Hematopoietic multipotent progenitor cell treated with erythropoietin and hydrocortisone succinate and interleukin-3 and kit ligand, for 6 days (in vitro differentiated cells): ENCODE data around the gene GSTT2.
"Not testable (repeated sequence)": the region's sequence is repeated elsewhere in the genome, so short reads cannot be mapped to it uniquely, and the experiment has no call there.

Experiments used
- DNase-seq: peaks from one replicate; pipeline ENCODE4 v3.0.0-alpha.2; 2015

Gene GSTT2

GRCh38 chr22:23974836-23975352 is 5.0 kb upstream of the GSTT2 start:
- not testable (repeated sequence) for DNase-seq

- not testable (repeated sequence) for DNase-seq
Measured at GRCh38 chr22:23977304-23977703, 2.6 kb upstream of the GSTT2 start.

GRCh38 chr22:23980567-23980966 is 633 bp downstream of the GSTT2 start:
- not testable (repeated sequence) for DNase-seq

- DNase-seq: peak; percentile 76
Measured at GRCh38 chr22:23984430-23984829, 4.5 kb downstream of the GSTT2 start.

- DNase-seq: not testable (repeated sequence)
Measured at GRCh38 chr22:23986089-23986488, 6.2 kb downstream of the GSTT2 start.

- DNase-seq: not testable (repeated sequence)
Measured at GRCh38 chr22:23986538-23987178, 6.7 kb downstream of the GSTT2 start.

GRCh38 chr22:23989583-23990244 is 9.8 kb downstream of the GSTT2 start:
- DNase-seq: not testable (repeated sequence)

GRCh38 chr22:23993080-23993479 is 13.1 kb downstream of the GSTT2 start:
- not testable (repeated sequence) for DNase-seq

GRCh38 chr22:23993581-23994177 is 13.7 kb downstream of the GSTT2 start:
- DNase-seq: peak; percentile 56

GRCh38 chr22:23997092-23997491 is 17.2 kb downstream of the GSTT2 start:
- no peak for DNase-seq

GRCh38 chr22:23999779-24000178 is 19.8 kb downstream of the GSTT2 start:
- DNase-seq: not testable (repeated sequence)

GRCh38 chr22:24001314-24001713 is 21.4 kb downstream of the GSTT2 start:
- DNase-seq: no peak

- no peak for DNase-seq
Measured at GRCh38 chr22:24002272-24002671, 22.3 kb downstream of the GSTT2 start.

- no peak for DNase-seq
Measured at GRCh38 chr22:24002851-24003250, 22.9 kb downstream of the GSTT2 start.

- DNase-seq: no peak
Measured at GRCh38 chr22:24003887-24004286, 24.0 kb downstream of the GSTT2 start.

- DNase-seq: no peak
Measured at GRCh38 chr22:24005201-24005600, 25.3 kb downstream of the GSTT2 start, which contains the start of gene GSTT4. GSTT4 (minus strand) TSS chr22:24005453; CDS start chr22:24005356, 97 bp downstream.

GRCh38 chr22:24006207-24006913 is 26.4 kb downstream of the GSTT2 start:
- no peak for DNase-seq

- DNase-seq: no peak
Measured at GRCh38 chr22:24006914-24007214, 26.9 kb downstream of the GSTT2 start.

- DNase-seq: no peak
Measured at GRCh38 chr22:24007253-24008021, 27.5 kb downstream of the GSTT2 start.

- no peak for DNase-seq
Measured at GRCh38 chr22:24008022-24008283, 28.0 kb downstream of the GSTT2 start.

- no peak for DNase-seq
Measured at GRCh38 chr22:24008381-24009226, 28.7 kb downstream of the GSTT2 start.
